Mammary epithelial cell (primary cell): ENCODE measurements around the gene TOGARAM2.

ENCODE experiments used
- CTCF ChIP-seq, 2 donors: IDR thresholded peaks in 1 of 2; conservative IDR thresholded peaks in 1 of 2; 2 replicates each; pipeline ENCODE4 v1.5.1; 2011 to 2012; ENCODE audit warnings: inconsistent platforms in 2 of 2, low read length in 2 of 2, mild to moderate bottlenecking in 2 of 2, control low read depth in 1 of 2, low read depth in 1 of 2; ENCODE audit not compliant: insufficient read depth in 1 of 2; ENCODE audit errors: extremely low read depth in 1 of 2
- EZH2 ChIP-seq: IDR thresholded peaks from 2 replicates; pipeline ENCODE4 v1.6.1; 2012; ENCODE audit warnings: low read length, inconsistent platforms, borderline replicate concordance

- TF ChIP-seq CTCF (conservative IDR thresholded peaks at IDR 0.05 in 1 of 2, IDR thresholded peaks at IDR 0.05 in 1 of 2; ENCODE audit: extremely low read depth in 1 of 2, insufficient read depth in 1 of 2, low read depth in 1 of 2, low read length in 2 of 2) (no peak), EZH2 (no peak)
These were observed 83.2 kb downstream of the TOGARAM2 start for GRCh38 chr2:29064346-29064715.
